ENCODE measurements around the gene ZP1. TPM values are rescaled to one million over a fixed set of nuclear protein-coding genes. Genes with fewer than 3 reads are reported as not detected.
A peak's percentile ranks its signal among the peaks of the same experiment; 100 is the strongest.

The ZP1 gene
- total RNA-seq, 1 donor from 2014 or later: 0.31 TPM

DNA sequence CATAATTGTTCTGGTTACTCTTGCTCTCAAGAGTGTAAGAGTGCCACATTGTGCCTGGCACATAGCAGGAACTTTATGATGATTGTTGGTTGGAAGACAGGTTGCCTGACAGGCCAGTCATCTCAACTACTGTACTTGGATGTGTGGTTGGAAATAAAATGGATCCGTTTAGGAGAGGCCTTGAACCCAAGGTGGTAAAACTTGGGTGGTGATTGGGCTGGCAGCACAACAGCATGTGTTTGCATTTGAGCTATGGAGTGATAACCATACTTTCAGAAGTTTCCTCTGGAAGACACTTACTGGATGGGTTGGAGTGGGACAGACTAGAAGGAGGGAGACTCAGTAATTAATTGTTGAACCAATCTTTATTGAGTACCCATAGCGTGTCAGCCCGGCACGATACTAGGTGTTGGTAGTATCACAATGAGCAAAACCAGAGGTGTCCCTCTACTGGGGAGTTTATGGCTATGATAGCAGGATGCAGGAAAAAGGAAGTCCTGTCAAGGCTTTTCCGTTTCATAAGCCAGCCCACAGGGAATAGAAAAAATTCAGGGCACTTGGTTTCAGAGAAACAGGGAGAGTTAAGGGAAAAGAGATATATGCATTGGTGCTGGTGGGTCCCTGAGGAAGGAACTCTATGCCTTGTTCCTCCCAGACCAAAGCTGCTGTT is 43.5 kb downstream of the ZP1 start:
- TF ChIP-seq CTCF (IDR thresholded peaks at IDR 0.05; ENCODE audit: unreplicated experiment): no peak
- H3K9me3 Mint-ChIP-seq: no peaks in the 10 kb centered on the region
- DNase-seq (ENCODE audit: low spot score in 2 of 2, unreplicated experiment in 2 of 2): no peak
- no peak overlapping the region for H3K27ac Mint-ChIP-seq
- H3K4me3 Mint-ChIP-seq: no peak overlapping the region
- H3K36me3 Mint-ChIP-seq: no peaks in the 10 kb centered on the region
- peaks cover 35% of the 10 kb centered on the region for H3K27me3 Mint-ChIP-seq (ENCODE audit: low read depth)
- H3K4me1 Mint-ChIP-seq: peaks cover 28% of the 10 kb centered on the region

- peak overlapping the region; percentile 14 for H3K27ac Mint-ChIP-seq
- peaks cover 35% of the 10 kb centered on the region for H3K27me3 Mint-ChIP-seq (ENCODE audit: low read depth)
- H3K9me3 Mint-ChIP-seq: no peaks in the 10 kb centered on the region
- H3K4me3 Mint-ChIP-seq: no peak overlapping the region
- no peak for TF ChIP-seq CTCF (IDR thresholded peaks at IDR 0.05; ENCODE audit: unreplicated experiment)
- peaks cover 26% of the 10 kb centered on the region for H3K4me1 Mint-ChIP-seq
- no peak for DNase-seq (ENCODE audit: low spot score in 2 of 2, unreplicated experiment in 2 of 2)
- no peaks in the 10 kb centered on the region for H3K36me3 Mint-ChIP-seq
Observed at GRCh38 chr11:60912223-60912850, 45.0 kb downstream of the ZP1 start.

DNA sequence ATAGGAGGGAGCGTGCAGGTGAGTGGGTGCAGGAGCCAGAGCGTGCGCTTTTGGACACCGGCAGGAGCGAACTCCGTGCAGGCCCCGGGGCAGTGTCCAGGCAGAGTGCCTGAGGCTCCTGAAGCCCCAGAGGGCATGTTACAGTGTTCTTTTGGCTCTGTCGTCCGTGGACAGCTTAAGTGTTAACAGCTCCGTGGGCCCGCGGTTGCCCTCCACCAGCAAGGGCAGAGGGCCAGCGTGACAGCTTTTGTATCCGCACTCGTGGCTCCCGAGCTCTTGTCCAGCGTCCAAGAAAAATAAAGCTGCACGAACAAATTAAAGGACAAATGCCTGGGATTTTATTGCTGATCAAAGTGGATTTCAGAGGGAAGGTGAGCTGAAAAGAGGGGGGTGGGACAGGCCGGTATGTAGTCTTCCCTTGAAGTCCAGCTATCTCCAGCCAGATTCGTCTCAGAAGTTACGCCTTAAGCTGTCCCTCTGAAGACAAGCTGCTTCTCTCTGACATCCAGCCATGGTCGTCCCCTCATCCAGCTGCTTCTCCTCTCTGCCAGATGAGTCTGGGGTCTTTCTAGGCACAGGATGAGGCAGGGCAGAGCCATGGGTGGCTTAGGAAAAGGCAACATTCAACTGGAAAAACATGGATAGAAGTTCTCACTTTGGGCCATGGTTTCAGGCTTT is 45.6 kb downstream of the ZP1 start:
- DNase-seq (ENCODE audit: low spot score in 2 of 2, unreplicated experiment in 2 of 2): no peak
- peak overlapping the region; percentile 91 for H3K4me3 Mint-ChIP-seq
- peak overlapping the region; percentile 97 for H3K27ac Mint-ChIP-seq
- no peaks in the 10 kb centered on the region for H3K9me3 Mint-ChIP-seq
- H3K4me1 Mint-ChIP-seq: peaks cover 26% of the 10 kb centered on the region
- peaks cover 32% of the 10 kb centered on the region for H3K27me3 Mint-ChIP-seq (ENCODE audit: low read depth)
- H3K36me3 Mint-ChIP-seq: no peaks in the 10 kb centered on the region
- no peak for TF ChIP-seq CTCF (IDR thresholded peaks at IDR 0.05; ENCODE audit: unreplicated experiment)

DNA sequence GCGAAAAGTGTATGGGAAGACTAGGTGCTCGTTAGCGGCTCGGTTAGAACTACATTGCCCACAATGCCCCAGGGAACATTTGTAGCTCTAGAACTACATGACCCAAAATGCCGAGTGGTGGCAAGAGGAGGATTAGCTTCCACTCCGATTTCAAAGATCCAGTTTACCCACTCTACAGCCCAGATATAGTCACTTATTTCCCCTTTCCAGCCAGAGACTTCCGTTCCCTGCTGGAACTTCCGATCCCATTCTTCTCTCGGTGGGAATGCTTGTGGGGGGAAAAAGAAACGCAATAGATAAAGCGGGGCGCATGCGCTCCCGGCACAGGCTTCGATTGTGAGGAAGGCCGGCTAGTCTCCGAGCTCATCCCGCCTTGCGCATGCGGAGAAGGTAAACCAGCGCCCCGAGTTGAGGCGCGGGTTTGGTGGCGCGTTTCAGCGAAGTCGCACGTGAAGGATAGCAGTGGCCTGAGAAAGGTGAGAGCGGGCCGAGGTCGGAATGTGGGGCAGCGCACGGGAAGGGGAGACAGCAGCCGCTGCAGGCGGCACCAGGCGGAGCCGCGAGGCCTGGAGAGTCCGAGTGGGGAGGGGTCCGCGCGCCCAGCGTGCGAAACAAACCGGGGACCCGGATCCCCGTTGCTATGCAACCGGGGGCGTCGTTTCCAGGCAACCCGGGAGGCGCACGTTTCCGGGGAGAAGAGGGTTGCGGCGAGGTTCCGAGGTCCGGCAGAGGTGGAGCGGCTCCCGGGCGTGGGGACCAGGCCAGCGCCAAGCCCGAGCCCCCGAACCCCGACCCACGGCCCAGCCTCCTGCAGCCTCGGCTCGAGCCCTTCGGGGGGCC is 46.7 kb downstream of the ZP1 start, which contains the start of gene TMEM109:
Gene TMEM109 (plus strand): TSS at position 366 of the 840 bp plus-strand sequence. CDS start 5,536 bp downstream, outside the sequence.
- H3K27me3 Mint-ChIP-seq (ENCODE audit: low read depth): peaks cover 22% of the 10 kb centered on the region
- H3K4me3 Mint-ChIP-seq: peak within 1 kb of the TSS; percentile 91
- peak within 1 kb of the TSS; percentile 97 for H3K27ac Mint-ChIP-seq
- no peaks in the 10 kb centered on the region for H3K9me3 Mint-ChIP-seq
- peaks cover 28% of the 10 kb centered on the region for H3K4me1 Mint-ChIP-seq
- no peaks in the 10 kb centered on the region for H3K36me3 Mint-ChIP-seq
- TF ChIP-seq CTCF (IDR thresholded peaks at IDR 0.05; ENCODE audit: unreplicated experiment): no peak
- DNase-seq (ENCODE audit: low spot score in 2 of 2, unreplicated experiment in 2 of 2): peak; percentile 81 to 87

GRCh38 chr11:60914633-60915247 is 47.4 kb downstream of the ZP1 start:
- Mint-ChIP-seq H3K4me1 (peaks cover 28% of the 10 kb centered on the region), H3K27me3 (ENCODE audit: low read depth) (peaks cover 15% of the 10 kb centered on the region), H3K9me3 (no peaks in the 10 kb centered on the region), H3K4me3 (peak overlapping the region; percentile 91), H3K27ac (peak overlapping the region; percentile 94), H3K36me3 (no peaks in the 10 kb centered on the region)
- TF ChIP-seq CTCF (IDR thresholded peaks at IDR 0.05; ENCODE audit: unreplicated experiment): no peak
- DNase-seq (ENCODE audit: low spot score in 2 of 2, unreplicated experiment in 2 of 2): no peak
